GM12878 (cell line): ENCODE data around the gene CD79A. TPM values are rescaled to one million over a fixed set of nuclear protein-coding genes. Genes with fewer than 3 reads are reported as not detected.

ENCODE experiments used
- BACH1 ChIP-seq: fragments of 450-650 bp; IDR thresholded peaks from 2 replicates; pipeline ENCODE4 v1.6.1; 2017; ENCODE audit warnings: mild to moderate bottlenecking, borderline replicate concordance
- BCL11A ChIP-seq: IDR thresholded peaks from 2 replicates; pipeline ENCODE4 v1.6.1; 2011; ENCODE audit warnings: low read depth, low read length
- CEBPZ ChIP-seq: fragments of 150-350 bp; IDR thresholded peaks from 2 replicates; pipeline ENCODE4 v1.6.1; 2016; ENCODE audit warnings: low read depth, low read length
- CREB1 ChIP-seq: IDR thresholded peaks from 2 replicates; pipeline ENCODE4 v1.6.1; 2012; ENCODE audit warnings: low read depth, mild to moderate bottlenecking, inconsistent platforms
- CREM ChIP-seq: IDR thresholded peaks from 2 replicates; pipeline ENCODE4 v1.6.1; 2014; ENCODE audit warnings: antibody characterized with exemption, low read depth
- E2F4 ChIP-seq: IDR thresholded peaks from 2 replicates; pipeline ENCODE4 v1.6.1; 2012; ENCODE audit warnings: low read depth, low read length, improper control_type of control experiment
- E4F1 ChIP-seq: fragments of 450-650 bp; IDR thresholded peaks from 2 replicates; pipeline ENCODE4 v1.6.1; 2018; ENCODE audit warnings: borderline replicate concordance, mild to moderate bottlenecking; ENCODE audit not compliant: partially characterized antibody
- EGR1 ChIP-seq, 2 experiments: IDR thresholded peaks; 1 replicate in 1 of 2; 2 replicates in 1 of 2; pipeline ENCODE4 v1.6.1; 2011 to 2012; ENCODE audit warnings: low read depth in 2 of 2, low read length in 2 of 2, borderline replicate concordance in 1 of 2, mild to moderate bottlenecking in 1 of 2, moderate library complexity in 1 of 2
- GABPA ChIP-seq: IDR thresholded peaks from 2 replicates; pipeline ENCODE4 v1.6.1; 2014; ENCODE audit warnings: antibody characterized with exemption, low read depth, mild to moderate bottlenecking, inconsistent platforms
- KLF5 ChIP-seq: fragments of 450-650 bp; IDR thresholded peaks from 2 replicates; pipeline ENCODE4 v1.6.1; 2014; ENCODE audit warnings: mild to moderate bottlenecking; ENCODE audit not compliant: partially characterized antibody
- LARP7 ChIP-seq: fragments of 450-650 bp; IDR thresholded peaks from 2 replicates; pipeline ENCODE4 v1.6.1; 2017; ENCODE audit warnings: mild to moderate bottlenecking
- POLR2A ChIP-seq: IDR thresholded peaks from 2 replicates; pipeline ENCODE4 v1.6.1; 2011; ENCODE audit warnings: low read depth, mild to moderate bottlenecking, low read length
- POLR2AphosphoS2 ChIP-seq: IDR thresholded peaks from 2 replicates; pipeline ENCODE4 v1.6.1; 2011; ENCODE audit warnings: low read depth, mild to moderate bottlenecking, low read length, improper control_type of control experiment, moderate library complexity
- POLR2AphosphoS5 ChIP-seq: IDR thresholded peaks from 2 replicates; pipeline ENCODE4 v1.6.1; 2011; ENCODE audit warnings: mild to moderate bottlenecking, low read length, inconsistent platforms
- SIX5 ChIP-seq: IDR thresholded peaks from 2 replicates; pipeline ENCODE4 v1.6.1; 2011; ENCODE audit warnings: mild to moderate bottlenecking, low read depth, low read length, moderate library complexity; ENCODE audit not compliant: severe bottlenecking
- SMAD5 ChIP-seq: IDR thresholded peaks from 2 replicates; pipeline ENCODE4 v1.6.1; 2016; ENCODE audit warnings: antibody characterized with exemption, low read depth
- SMC3 ChIP-seq: IDR thresholded peaks from 2 replicates; pipeline ENCODE4 v1.6.1; 2011; ENCODE audit warnings: low read length, improper control_type of control experiment, borderline replicate concordance
- TAF1 ChIP-seq: IDR thresholded peaks from 2 replicates; pipeline ENCODE4 v1.6.1; 2011; ENCODE audit warnings: mild to moderate bottlenecking, low read depth, low read length, borderline replicate concordance
- TCF12 ChIP-seq: IDR thresholded peaks from 2 replicates; pipeline ENCODE4 v1.6.1; 2011; ENCODE audit warnings: low read depth, mild to moderate bottlenecking, low read length
- WRNIP1 ChIP-seq: IDR thresholded peaks from 2 replicates; pipeline ENCODE4 v1.6.1; 2011; ENCODE audit warnings: low read depth, low read length, improper control_type of control experiment, borderline replicate concordance
- ZNF274 ChIP-seq: IDR thresholded peaks from one replicate; pipeline ENCODE4 v1.8.0; 2011; ENCODE audit not compliant: insufficient read length, insufficient read depth
- polyA plus RNA-seq, 11 experiments: library from polyadenylated mRNA; depleted of rRNA in 4 of 11; unstranded in 6 of 11; stranded (reverse) in 5 of 11; fragments of >200 nt; fragmentation: Nextera tagmentation in 4 of 11; fragmentation: Illumina TruSeq in 1 of 11; extraction: Ambion mirVana in 4 of 11; extraction: Trizol in 1 of 11; gene quantifications; 1 replicate in 1 of 11; 2 replicates in 10 of 11; pipeline versions ENCODE4 v1.2.1 to v1.2.3, GENCODE V29; 2011 to 2016; ENCODE audit warnings: inconsistent platforms in 2 of 11, missing spikeins in 2 of 11, low read depth in 1 of 11
- total RNA-seq, 4 experiments: library from RNA; depleted of rRNA in 3 of 4; stranded (reverse); fragments of >200 nt in 3 of 4; fragmentation: Illumina TruSeq in 1 of 4; extraction: Trizol in 1 of 4; gene quantifications; 2 replicates each; pipeline versions ENCODE4 v1.2.1 to v1.2.3, GENCODE V29; 2013 to 2021

Gene CD79A
- total and polyA plus RNA-seq, 10 of the 15 experiments (the other 5 are each of a cell fraction or from before 2014, with no cell fraction given) = 38.8 to 414 (median 282) TPM

DNA sequence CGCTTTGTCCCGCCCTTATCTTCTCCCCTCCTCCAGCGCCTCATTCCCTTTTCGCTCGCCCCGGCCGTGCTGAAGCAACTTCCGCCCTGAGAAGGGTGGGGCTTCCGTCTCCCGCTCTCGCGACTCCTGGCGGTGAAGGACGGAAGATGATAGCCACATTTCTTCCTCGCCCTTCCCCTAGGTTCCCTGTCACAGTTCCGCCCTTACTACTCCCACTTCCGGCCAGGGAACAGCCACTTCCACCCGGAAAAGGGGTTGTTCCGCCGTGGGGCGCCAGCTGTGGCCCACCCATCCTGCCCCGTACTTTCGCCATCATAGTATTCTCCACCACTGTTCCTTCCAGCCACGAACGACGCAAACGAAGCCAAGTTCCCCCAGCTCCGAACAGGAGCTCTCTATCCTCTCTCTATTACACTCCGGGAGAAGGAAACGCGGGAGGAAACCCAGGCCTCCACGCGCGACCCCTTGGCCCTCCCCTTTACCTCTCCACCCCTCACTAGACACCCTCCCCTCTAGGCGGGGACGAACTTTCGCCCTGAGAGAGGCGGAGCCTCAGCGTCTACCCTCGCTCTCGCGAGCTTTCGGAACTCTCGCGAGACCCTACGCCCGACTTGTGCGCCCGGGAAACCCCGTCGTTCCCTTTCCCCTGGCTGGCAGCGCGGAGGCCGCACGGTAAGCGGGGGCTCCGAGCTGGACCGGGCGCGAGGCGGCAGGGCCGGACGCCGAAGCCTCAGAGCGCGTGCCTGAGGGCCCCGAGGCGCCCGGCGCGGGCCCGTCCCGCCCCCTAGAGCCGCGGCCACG, 17.3 kb upstream of the CD79A start, which contains the start of gene RPS19 (continued):
- TF ChIP-seq ZNF274 (no peak), POLR2AphosphoS5 (peak; percentile 98), CREM (peak; percentile 88), GABPA (peak; percentile 94), E4F1 (peak; percentile 87), WRNIP1 (no peak), KLF5 (peak; percentile 71), EGR1 (IDR thresholded peaks at IDR 0.05; ENCODE audit: borderline replicate concordance in 1 of 2, low read depth in 2 of 2, low read length in 2 of 2) (peak in 1 of 2 experiments; percentile 91; a peak in 2 of 3 replicates), SMAD5 (peak; percentile 92), BACH1 (peak; percentile 87), SIX5 (peak; percentile 81), LARP7 (peak; percentile 97), BCL11A (no peak), POLR2AphosphoS2 (peak; percentile 84), POLR2A (peak; percentile 99), E2F4 (0 out of 2 replicates have a peak, but pooled peaks have one; percentile 49), CEBPZ (no peak), TAF1 (peak; percentile 99), SMC3 (no peak), TCF12 (peak; percentile 53; the same call in 1 of the 2 replicates), CREB1 (peak; percentile 80)
